Fibroblast of lung (primary cell): ENCODE results near the gene C9. TPM values are rescaled to one million over a fixed set of nuclear protein-coding genes. Genes with fewer than 3 reads are reported as not detected.

ENCODE experiments used
- DNase-seq, 2 donors: peaks; one replicate each; pipeline versions ENCODE4 v3.0.0 to v3.0.0-alpha.2; 2010; ENCODE audit warnings: low read depth in 2 of 2
- H2AFZ ChIP-seq: 2 replicates; pipeline ENCODE4 v1.5.1; 2012; ENCODE audit warnings: low read length, control low read depth, inconsistent platforms
- H3K27ac ChIP-seq: 2 replicates; pipeline ENCODE4 v1.5.1; 2011; ENCODE audit warnings: low read length, control low read depth; ENCODE audit not compliant: insufficient read depth
- H3K27me3 ChIP-seq: 2 replicates; pipeline ENCODE4 v1.5.1; 2011; ENCODE audit warnings: mild to moderate bottlenecking, low read length; ENCODE audit not compliant: control insufficient read depth, insufficient read depth
- H3K36me3 ChIP-seq: 2 replicates; pipeline ENCODE4 v1.5.1; 2011; ENCODE audit warnings: low read length; ENCODE audit not compliant: control insufficient read depth, insufficient read depth
- H3K4me1 ChIP-seq: 2 replicates; pipeline ENCODE4 v1.5.1; 2011; ENCODE audit warnings: low read length; ENCODE audit not compliant: control insufficient read depth, insufficient read depth; ENCODE audit errors: extremely low read depth
- H3K4me2 ChIP-seq: 2 replicates; pipeline ENCODE4 v1.5.1; 2011; ENCODE audit warnings: low read length, control low read depth; ENCODE audit not compliant: insufficient read depth; ENCODE audit errors: extremely low read depth
- H3K4me3 ChIP-seq, 4 experiments: fragments of 200-600 bp in 1 of 4; sonication (generic) in 1 of 4; replicated peaks in 1 of 4; 2 replicates each; pipeline ENCODE4 v1.5.1; 2011 to 2016; ENCODE audit warnings: low read length in 4 of 4, low read depth in 3 of 4, mild to moderate bottlenecking in 3 of 4, control low read depth in 2 of 4, inconsistent platforms in 1 of 4, mixed read lengths in 1 of 4; ENCODE audit not compliant: insufficient read depth in 1 of 4; ENCODE audit errors: control extremely low read depth in 1 of 4
- H3K79me2 ChIP-seq: 2 replicates; pipeline ENCODE4 v1.5.1; 2012; ENCODE audit warnings: mild to moderate bottlenecking, low read length, inconsistent platforms; ENCODE audit not compliant: control insufficient read depth, insufficient read depth
- H3K9ac ChIP-seq: 2 replicates; pipeline ENCODE4 v1.5.1; 2011; ENCODE audit warnings: mild to moderate bottlenecking, low read length, control low read depth; ENCODE audit not compliant: insufficient read depth
- H3K9me3 ChIP-seq: 2 replicates; pipeline ENCODE4 v1.5.1; 2012; ENCODE audit warnings: low read depth, low read length; ENCODE audit not compliant: control insufficient read depth, insufficient read depth
- H4K20me1 ChIP-seq: 2 replicates; pipeline ENCODE4 v1.5.1; 2011; ENCODE audit warnings: low read length; ENCODE audit not compliant: control insufficient read depth, insufficient read depth; ENCODE audit errors: extremely low read depth
- EZH2 ChIP-seq: IDR thresholded peaks from 2 replicates; pipeline ENCODE4 v1.5.1; 2012; ENCODE audit warnings: low read length, control low read depth, mild to moderate bottlenecking; ENCODE audit errors: missing control alignments
- polyA plus RNA-seq, 2 donors: library from polyadenylated mRNA; depleted of rRNA in 1 of 2; stranded (reverse) in 1 of 2; unstranded in 1 of 2; fragments of >200 nt; gene quantifications; 2 replicates each; pipeline ENCODE4 v1.2.1, GENCODE V29; 2011 to 2012; ENCODE audit warnings: missing spikeins in 1 of 2
- total RNA-seq: library from RNA; depleted of rRNA; stranded (reverse); fragments of >200 nt; gene quantifications from 2 replicates; pipeline ENCODE4 v1.2.1, GENCODE V29; 2014
- TF ChIP-seq, protein P1 (sequence below), 2 donors: IDR thresholded peaks in 1 of 2; conservative IDR thresholded peaks in 1 of 2; 1 replicate in 1 of 2; 2 replicates in 1 of 2; pipeline ENCODE4 v1.5.1; 2011 to 2012; ENCODE audit warnings: low read length in 2 of 2, control low read depth in 1 of 2, inconsistent platforms in 1 of 2, low read depth in 1 of 2, mild to moderate bottlenecking in 1 of 2

Gene C9
- total and polyA plus RNA-seq, 2 donors (not counting 1 experiment from before 2014, with no cell fraction given): 0.06 to 0.33 TPM

DNA sequence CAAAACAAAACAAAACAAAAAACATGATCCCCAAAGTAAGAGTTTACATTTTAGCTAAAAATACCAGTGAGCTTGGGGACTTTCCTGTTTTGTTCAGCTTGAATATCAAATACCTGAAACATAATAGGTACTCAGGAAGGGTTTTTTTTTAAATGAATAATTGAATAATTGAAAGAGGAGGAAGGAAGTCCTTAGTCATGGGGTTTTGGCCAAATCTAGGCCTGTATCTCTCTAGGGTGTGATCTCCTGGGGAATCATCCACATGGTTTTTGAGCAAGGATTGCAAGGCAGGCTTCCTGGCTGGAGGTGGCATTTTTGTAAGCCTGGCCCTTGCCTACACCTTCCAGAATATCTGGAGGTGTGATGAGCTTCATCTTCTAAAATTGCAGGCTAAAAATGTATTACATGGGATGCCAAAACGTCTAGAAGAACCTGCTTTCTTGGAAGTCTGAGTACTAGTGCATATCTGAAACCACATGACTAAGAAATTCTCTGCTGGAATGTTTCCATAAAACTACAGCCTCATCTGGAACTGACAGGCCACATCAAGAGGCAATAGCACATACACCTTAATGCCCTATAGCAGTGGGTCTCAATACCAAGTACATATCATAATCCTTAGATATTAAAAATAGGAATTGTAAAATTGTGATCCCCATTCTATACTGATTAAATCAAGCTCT, 10.4 kb downstream of the C9 start:
- TF ChIP-seq, protein P1, sequence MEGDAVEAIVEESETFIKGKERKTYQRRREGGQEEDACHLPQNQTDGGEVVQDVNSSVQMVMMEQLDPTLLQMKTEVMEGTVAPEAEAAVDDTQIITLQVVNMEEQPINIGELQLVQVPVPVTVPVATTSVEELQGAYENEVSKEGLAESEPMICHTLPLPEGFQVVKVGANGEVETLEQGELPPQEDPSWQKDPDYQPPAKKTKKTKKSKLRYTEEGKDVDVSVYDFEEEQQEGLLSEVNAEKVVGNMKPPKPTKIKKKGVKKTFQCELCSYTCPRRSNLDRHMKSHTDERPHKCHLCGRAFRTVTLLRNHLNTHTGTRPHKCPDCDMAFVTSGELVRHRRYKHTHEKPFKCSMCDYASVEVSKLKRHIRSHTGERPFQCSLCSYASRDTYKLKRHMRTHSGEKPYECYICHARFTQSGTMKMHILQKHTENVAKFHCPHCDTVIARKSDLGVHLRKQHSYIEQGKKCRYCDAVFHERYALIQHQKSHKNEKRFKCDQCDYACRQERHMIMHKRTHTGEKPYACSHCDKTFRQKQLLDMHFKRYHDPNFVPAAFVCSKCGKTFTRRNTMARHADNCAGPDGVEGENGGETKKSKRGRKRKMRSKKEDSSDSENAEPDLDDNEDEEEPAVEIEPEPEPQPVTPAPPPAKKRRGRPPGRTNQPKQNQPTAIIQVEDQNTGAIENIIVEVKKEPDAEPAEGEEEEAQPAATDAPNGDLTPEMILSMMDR (conservative IDR thresholded peaks at IDR 0.05 in 1 of 2, IDR thresholded peaks at IDR 0.05 in 1 of 2; ENCODE audit: low read depth in 1 of 2, low read length in 2 of 2): no peak
- TF ChIP-seq EZH2: no peak

GRCh38 chr5:39352951-39353350, 11.3 kb downstream of the C9 start:
- no peak for DNase-seq

More for the DNA sequence above, 10.4 kb downstream of the C9 start:
- H4K20me1 ChIP-seq: no peaks in the 10 kb centered on the region
- H3K4me2 ChIP-seq: no peak overlapping the region
- peaks cover 5% of the 10 kb centered on the region for H3K27me3 ChIP-seq
- H3K79me2 ChIP-seq: no peaks in the 10 kb centered on the region
- no peak overlapping the region for H3K4me3 ChIP-seq
- H3K27ac ChIP-seq: no peak overlapping the region
- no peaks in the 10 kb centered on the region for H3K9me3 ChIP-seq
- H3K9ac ChIP-seq: no peak overlapping the region
- H3K36me3 ChIP-seq: no peaks in the 10 kb centered on the region
- no peaks in the 10 kb centered on the region for H3K4me1 ChIP-seq
- no peak for DNase-seq
- no peak overlapping the region for H2AFZ ChIP-seq

GRCh38 chr5:39352170-39352569, 12.1 kb downstream of the C9 start:
- Histone ChIP-seq H3K27me3 (peaks cover 5% of the 10 kb centered on the region), H3K9ac (no peak overlapping the region), H3K4me2 (no peak overlapping the region), H3K9me3 (no peaks in the 10 kb centered on the region), H3K79me2 (no peaks in the 10 kb centered on the region), H3K4me3 (no peak overlapping the region), H3K4me1 (no peaks in the 10 kb centered on the region), H3K36me3 (no peaks in the 10 kb centered on the region), H3K27ac (no peak overlapping the region), H2AFZ (no peak overlapping the region), H4K20me1 (no peaks in the 10 kb centered on the region)
- no peak for DNase-seq
- TF ChIP-seq, protein P1 (conservative IDR thresholded peaks at IDR 0.05 in 1 of 2, IDR thresholded peaks at IDR 0.05 in 1 of 2; ENCODE audit: low read depth in 1 of 2, low read length in 2 of 2): no peak
- no peak for TF ChIP-seq EZH2

More at GRCh38 chr5:39352951-39353350, 11.3 kb downstream of the C9 start:
- Histone ChIP-seq H3K9ac (no peak overlapping the region), H3K4me1 (no peaks in the 10 kb centered on the region), H3K9me3 (no peaks in the 10 kb centered on the region), H2AFZ (no peak overlapping the region), H4K20me1 (no peaks in the 10 kb centered on the region), H3K4me2 (no peak overlapping the region), H3K4me3 (no peak overlapping the region), H3K36me3 (no peaks in the 10 kb centered on the region), H3K27me3 (peaks cover 5% of the 10 kb centered on the region), H3K27ac (no peak overlapping the region), H3K79me2 (no peaks in the 10 kb centered on the region)
- TF ChIP-seq EZH2: no peak
- TF ChIP-seq, protein P1 (conservative IDR thresholded peaks at IDR 0.05 in 1 of 2, IDR thresholded peaks at IDR 0.05 in 1 of 2; ENCODE audit: low read depth in 1 of 2, low read length in 2 of 2): no peak
